ENCODE measurements around the gene PGF.

The PGF gene

DNA sequence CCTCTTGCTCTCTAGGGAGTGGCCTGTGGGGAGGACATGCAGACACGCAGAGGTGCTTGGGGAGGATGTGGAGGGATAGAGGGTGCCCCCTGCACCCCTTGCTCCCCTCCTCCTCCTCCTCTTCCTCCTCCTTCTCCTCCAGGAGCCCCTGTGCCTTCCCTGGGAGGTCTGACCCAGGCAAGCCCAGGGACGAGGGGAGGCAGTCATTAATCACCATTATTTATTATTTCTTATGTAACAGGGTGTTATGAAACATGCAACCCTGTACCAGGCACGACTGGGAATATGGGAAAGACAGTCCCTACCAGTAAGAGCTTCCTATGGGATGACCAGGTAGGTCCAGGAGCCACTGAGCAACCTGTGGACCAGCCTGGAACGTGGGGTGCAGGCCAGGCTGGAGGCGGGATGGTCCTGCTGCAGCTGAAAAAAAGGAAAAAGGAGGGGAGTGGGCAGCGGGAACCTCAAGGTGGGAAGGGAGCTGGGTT lies 22.5 kb upstream of the PGF start:
- no peak for DNase-seq

DNA sequence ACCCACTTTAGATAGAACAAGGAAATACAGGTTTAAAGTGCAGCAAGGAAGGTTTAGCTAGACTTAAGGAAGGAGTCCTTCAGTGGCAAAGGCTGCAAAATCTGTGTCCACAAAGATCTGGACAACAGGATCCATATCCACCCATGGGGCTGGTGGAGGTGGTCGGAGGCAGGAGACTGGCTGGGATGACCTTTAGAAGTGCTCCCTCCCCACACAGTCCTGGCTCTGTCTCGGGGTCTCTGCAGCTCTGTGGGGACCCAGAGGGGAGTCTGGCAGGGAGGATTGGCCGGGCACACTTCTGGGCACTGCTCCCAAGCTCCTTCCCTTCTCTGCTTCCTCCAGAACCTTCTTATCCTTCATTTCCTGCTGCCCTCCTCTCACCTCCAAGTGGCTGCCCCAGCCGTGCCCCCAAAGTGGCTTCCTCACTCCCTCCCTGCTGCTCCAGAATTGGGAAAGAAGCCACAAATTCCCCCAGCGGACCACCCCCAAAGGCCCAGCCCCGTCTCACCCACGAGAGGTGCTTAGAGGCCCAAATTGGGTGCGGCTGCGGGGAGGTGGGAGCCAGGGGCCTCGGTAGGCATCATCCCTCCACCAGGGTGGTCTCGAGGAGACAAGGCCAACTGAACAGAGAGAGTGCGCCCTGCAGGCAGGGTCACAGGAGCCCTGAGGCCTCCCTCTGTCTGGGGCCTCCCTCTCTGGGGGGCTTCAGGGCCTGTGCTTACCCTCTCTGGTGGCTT lies 21.9 kb upstream of the PGF start:
- no peak for DNase-seq

DNA sequence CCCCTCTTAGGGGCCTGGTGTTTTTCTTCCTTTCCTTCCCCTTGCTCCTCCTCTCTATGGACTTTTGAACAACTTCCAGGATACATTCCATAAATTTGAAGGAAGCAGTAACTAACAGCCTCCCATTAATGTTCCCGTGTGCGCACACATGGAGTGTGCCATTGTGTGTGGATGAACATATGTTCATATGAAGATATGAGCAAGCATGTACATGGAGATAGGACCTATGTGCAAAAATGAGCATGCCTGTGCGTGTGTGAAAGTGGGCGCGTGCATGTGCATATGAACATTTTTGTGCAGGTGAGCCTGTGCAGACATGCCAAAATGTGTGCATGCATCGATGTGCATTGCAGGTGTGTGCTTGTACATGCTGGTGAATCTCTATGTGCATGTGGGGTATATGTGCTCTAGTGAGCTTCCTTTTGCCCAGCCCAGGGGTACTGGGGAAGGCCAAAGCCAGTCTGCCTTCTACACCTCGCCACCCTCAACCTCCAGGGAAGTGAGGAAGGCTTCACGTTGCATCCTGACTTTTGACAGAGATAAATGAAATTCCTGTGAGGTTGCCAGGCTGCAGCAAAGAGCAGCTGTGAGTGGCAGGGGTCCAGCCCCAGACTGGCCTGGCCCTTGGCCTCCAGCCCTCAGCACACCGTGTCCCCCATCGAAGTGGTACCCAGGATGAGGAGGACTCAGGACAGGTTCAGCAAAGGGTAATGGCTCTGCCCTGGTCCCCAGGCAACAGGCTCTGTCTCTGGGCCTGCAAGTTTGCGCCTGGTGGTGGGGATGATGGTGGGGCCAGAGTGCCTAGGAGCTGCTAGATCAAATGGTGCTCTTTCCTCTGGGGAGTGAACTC lies 21.1 kb upstream of the PGF start:
- DNase-seq, result no peak

DNA sequence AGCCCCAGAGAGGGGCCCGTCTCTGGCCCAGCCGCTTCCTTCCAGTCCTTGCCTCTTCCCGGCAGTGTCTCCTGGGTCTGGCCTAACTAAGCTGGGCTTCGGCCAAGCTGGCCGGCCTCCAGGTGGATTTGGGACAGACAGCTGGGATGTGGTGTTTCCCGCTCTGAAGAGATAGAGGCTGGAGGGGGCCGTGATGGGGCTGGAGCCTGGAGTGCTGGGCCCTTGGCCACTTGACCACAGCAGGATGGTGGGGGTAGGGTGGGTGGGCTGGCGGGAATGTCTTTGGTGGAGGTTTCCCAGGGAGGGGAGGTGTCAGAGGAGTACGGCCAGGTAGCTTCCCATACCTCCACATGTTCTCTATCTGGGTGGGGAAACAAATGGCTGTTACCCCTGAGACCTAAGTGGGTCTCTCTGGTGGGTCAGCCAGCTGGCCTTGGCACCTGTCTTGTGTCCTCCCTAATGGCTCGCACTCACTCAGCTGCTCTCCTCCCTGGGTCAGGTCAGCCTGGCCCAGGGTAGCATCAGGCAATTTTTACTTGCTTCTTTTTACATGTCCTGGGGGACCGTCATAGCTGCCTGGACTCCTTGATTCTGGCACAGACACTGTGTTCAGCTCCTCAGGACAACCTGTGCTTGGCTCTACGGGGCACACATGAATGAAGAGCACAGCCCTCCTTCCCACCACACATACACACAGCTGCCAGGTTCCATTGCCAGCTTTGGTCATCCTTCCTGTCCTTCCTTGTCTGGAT lies 19.8 kb upstream of the PGF start:
- DNase-seq, result no peak

DNA sequence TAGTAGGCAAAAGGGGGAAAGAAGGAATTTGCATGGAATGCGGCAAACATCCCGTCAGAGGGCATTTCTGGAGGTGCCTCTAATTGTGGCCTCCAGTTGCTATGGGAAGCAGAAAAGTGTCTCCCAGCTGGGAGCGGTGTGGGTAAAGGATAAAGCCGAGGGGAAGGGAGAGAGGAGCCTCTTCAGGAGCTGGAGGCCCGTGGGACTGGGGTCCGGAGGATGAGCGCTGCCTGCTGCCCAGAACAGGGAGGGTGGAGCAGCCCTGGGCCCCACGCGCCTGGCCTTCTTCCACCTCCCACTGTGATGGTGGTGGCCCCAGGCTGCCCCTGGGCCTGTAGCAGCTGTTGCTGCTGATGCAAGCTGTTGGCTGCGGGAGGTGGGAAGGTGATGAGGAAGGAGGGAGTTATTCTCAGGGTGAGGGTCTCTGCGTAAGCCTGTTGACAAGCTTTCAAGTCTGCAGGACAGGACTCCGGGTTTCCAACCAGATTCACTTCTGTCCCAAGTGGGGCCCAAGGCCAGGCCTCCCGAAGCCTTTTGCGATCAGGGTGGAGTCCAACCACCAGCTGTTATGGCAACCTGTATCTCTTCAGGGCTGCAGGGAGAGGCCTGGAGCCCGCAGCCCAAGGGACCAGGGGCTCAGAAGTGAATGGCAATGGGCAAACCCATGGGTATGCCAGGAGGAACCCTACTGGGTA lies 19.1 kb upstream of the PGF start:
- no peak for DNase-seq

DNA sequence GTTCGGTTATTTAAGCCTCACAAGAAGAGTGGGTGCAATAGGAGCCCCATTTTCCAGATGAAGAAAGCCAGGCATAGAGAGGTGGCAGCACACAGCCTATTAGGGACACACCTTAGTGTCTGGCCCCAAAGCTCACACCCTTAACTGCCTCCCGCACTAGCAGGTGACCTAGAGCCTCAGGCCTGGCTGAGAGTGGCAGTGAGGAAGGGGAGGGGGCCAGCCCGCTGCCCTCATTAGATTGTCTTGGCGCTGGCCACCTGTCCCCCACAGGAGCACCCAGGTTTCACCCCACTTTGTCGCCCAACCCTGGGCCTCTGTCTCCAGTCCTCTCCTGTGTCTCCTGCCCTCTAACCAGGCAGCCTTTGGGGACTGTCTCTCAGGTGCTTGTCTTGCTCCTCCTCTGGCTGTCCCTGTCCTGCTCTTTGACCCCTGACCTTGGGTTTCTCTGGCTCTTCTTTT lies 18.5 kb upstream of the PGF start:
- DNase-seq, result no peak

DNA sequence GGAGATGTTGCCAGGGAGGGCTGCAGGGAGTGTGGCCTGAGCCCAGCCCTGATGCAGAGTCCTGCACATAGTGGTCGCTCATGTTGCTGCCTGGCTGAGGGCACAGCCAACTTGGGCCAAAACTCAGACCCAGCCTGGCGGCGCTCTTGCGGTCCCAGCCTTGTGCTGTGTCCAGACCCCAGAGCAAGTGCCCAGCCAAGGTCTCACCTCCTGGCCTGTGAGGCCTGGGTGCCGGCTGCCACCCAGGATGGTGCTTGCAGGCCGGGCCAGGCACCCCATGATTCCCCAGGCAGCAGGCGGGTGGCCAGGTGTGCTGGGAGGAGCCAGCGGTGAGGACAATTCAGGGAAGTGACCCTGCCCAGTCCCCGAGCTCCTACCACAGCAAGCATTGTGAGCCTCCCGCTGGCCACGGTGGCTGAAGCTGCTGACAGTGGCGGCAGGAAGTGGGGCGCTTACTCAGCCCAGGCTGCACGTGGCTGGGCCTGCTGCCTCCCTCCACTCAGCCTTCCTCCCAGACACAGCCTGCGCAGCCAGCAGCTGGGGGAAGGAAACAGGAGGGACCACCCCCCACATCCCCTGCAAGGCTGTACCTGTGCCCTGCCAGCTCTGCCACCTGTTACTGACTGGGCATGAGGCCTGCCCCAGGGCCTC lies 17.7 kb upstream of the PGF start:
- DNase-seq, result no peak

DNA sequence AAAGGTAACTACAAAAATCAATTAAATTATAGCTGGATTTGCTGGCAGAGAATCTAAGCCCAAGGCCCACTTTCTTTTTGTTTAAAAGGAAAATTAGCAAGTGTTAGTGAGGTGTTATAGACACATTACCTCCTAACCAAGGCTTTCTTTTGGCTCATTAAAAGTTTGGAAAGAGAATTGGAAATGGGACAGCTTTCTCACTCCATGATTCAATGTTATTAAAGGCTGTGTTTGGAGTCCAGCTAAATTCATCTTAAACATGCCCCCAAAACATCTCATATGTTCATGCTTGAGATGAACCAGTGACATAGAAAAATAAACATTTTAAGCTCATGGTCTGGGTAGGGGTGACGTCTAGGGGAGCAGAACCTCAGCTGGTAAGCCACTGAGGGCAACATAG lies 13.4 kb upstream of the PGF start:
- DNase-seq, result no peak

DNA sequence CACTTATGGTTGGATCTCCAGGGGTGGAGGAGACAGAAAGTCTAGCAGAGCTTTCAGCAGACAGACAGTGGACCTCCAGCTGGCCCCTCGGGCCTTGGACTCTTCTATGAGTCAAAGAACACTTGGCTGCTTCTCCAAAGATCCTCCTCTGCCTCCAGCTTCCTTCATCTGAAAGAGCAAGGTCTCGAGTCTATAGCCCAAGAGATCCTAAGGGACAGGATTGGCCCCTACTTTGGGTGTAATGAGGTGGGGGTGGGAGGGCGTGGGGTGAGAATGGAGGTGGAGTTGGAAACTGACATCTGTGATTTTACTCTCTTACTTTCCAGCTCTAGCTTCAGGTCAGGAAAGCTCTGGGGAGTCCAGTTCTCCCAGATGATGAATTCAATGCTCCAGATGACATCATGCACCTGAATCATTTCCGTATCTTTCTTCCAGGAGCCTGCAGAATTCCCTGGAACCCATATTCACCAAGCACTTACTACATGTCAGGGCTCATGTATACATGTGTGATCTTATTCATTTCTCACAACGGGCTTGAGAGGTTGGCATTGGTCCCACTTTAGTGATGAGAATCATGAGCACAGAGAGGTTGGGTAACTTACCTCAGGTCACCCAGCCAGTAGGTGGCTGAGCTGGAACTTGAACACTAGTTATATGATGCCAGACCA lies 10.2 kb upstream of the PGF start:
- DNase-seq, result no peak

DNA sequence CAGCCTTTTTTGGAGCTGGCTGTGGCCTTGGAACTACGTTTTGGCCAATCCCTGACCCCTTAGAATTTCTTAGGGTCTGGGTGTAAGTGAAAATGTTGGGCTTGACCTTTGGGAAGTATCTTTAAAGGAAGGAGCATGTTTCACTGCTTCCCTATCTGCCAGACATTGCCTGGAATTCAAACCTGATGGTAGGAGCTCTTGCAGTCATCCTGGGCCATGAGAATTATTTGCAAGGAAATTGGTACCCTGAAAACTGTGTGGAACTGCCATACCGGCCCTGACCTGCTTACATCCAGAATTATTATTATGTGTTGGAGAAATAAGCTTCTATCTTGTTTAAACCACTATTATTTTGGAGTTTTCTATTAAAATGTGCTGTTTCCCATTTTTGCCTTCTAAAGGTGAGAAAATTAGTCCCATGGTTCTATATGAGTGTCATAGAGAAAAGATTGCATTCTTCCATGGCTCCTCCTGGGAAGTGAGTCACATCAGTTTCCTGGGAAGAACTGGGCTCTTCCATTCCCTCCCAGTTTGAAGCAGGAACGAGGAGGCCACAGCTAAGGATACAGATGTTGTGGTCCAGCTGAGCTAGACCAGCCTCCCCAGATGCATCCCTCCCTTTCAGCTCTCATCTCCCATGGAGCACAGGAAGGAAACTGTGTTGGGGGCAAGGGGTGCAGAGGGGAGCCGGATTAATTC lies 9.5 kb upstream of the PGF start:
- DNase-seq, result no peak

DNA sequence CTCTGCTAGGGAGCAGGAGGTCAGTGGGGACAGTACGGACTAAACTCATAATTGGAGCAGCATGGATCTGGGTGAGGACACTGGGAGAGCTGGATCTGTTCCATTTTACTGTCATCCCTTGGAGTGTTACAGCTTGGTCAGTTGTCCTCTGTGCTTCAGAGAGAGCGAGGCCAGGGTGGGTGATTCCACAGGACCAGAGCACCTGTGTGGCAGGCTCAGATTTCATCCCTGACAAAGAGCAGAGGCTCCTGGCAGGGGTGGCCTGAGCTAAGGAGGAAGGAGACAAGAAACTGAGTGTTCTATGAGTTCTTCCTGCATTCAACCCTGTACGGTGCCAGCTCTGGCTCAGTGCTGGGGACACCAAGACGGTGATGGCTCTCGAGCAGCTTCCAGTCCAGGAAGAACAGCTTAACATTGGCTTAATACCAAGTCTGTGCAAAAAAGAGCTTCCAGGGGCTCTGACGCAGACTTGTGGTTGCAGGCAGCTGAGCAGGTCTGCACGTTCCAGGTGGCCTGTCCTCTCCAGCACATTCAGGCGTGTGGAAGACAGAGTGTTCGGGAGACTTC lies 8.4 kb upstream of the PGF start:
- DNase-seq, result no peak

DNA sequence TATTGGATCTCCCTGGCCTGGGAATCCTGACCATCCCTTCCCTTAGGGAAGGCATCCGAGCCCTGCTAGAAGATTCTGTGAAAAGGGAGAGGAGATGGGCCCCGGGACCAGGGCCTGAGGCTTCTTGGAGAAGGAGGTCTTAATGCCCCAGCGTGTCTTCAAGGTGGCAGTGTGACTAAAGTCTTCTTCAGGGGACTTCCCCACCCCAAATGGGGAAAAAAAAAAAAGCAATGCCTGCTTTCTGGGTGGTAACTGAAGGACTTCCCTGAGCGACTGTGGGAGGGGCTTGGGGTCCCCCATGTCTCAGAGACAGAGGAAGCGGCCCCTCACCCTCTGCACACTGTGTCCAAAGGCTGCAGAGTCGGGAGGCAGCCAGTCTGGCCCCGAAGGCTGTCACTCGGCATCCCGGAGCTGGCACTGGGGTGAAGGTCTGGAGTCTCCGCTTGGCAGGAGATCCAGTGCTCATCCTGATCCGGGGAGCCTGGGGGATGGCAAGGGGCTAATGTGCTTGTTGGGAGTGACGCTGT lies 7.8 kb upstream of the PGF start:
- DNase-seq, result no peak

DNA sequence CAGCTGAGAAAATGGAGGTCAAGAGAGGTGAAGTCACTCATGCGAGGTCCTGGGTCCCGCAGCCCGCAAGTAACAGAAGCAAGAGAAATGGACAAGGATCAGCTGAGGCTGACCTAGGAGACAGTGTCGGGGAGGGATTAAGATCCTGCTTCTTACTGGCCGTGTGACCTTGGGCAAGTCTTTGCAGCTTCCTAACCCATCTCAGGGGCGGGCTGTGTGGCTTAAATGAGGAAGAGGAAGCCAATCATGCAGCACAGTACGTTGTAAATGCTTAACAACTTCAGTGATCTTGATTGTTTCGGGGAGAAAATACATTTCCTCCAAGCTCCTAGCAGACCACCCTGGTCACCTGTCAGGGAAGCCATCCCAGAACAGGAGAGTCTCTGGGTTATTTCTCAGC lies 7.1 kb upstream of the PGF start:
- no peak for DNase-seq

DNA sequence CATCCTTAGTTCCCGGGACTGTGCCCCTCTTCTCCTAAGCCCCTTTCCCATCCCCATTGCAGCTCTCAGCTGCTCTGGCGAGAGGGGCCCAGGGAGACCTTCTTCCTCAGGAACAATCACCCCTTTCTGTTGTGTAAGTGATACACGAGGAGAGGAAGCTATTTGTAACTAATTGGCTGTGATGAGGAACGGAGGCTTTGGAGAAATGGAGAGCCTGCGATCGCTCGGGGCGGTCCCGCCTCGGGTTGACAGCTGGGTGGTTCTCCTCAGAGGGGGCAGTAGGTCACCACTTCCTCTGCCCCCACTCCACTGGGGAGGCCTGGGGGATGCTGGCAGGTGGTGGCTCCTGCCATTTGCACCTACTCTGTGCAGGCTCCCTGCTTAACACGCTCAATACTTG lies 6.6 kb upstream of the PGF start:
- no peak for DNase-seq

DNA sequence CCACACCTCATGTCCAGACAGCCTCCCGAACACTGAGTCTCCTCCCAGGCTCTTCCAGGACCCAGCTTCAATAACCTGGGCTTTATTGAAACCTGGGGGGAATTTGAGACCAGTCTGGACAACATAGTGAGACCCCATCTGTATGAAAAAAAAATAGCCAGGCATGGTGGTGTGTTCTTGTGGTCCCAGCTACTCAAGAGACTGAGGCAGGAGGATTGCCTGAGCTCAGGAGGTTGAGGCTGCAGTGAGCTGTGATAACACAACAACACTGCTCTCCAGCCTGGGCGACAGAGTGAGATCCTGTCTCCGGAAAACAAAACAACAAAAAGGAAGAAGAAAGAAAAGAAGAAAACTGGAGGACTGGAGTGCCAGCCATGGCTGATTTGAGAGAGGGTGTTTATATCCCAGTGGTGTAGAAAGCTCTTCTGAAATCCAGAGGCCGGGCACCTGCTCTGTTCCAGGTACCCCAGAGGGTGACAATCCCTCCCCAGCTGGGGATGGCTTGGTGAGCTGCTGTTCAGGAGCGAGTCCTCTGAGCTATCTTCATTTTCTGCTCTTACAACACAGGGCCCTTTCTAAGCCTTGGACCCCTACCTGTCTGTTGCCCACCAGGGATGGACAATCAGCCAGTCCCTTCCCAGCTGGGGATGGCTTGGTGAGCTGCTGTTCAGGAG lies 6.0 kb upstream of the PGF start:
- no peak for DNase-seq

DNA sequence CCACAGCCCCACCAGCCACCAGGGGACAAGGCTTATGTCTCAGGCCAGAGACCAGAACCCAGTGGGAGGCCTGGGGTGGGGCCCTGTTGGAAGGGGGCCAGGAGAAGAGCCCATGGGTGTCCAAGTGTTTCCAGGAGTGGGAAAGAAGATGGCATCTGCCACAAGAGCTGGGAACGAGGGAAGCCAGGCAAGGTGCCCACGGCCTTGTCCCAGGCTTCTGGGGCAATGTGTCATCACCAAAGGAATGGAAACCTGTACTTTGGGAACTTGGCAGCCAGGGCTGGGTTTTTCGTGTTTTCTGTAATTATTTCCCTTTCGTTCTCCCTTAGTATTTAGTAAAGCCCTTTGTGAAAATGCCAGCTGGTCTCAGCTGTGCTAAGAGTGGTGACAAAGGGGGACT lies 5.3 kb upstream of the PGF start:
- no peak for DNase-seq

DNA sequence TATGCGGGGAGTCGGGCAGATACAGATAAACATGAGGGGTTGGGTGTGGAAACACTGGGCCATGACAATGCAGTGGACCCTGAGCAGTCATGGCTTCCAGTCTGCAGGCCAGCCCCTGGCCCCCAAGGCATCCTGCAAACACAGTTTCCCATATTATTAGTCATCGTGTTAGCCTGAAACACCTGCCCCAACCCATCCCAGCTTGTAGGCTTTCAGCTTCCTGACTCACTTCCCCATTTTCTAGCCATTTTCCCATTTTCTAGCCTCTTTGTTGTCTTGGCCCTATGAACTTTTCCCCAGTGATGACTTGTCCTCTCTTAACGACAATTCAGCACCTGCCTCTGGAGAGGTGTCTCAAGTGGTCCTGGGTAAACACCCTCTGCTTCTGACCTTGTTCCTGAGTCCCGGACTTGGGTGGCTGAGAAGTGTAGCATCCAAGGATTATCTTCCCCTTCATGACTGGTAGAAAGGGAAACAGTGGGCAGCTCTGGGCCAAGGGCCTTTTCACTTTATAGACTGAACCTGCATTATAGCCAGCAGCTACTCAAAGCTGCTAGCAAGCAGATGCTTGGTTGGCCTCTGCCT lies 4.3 kb upstream of the PGF start:
- DNase-seq, result no peak

DNA sequence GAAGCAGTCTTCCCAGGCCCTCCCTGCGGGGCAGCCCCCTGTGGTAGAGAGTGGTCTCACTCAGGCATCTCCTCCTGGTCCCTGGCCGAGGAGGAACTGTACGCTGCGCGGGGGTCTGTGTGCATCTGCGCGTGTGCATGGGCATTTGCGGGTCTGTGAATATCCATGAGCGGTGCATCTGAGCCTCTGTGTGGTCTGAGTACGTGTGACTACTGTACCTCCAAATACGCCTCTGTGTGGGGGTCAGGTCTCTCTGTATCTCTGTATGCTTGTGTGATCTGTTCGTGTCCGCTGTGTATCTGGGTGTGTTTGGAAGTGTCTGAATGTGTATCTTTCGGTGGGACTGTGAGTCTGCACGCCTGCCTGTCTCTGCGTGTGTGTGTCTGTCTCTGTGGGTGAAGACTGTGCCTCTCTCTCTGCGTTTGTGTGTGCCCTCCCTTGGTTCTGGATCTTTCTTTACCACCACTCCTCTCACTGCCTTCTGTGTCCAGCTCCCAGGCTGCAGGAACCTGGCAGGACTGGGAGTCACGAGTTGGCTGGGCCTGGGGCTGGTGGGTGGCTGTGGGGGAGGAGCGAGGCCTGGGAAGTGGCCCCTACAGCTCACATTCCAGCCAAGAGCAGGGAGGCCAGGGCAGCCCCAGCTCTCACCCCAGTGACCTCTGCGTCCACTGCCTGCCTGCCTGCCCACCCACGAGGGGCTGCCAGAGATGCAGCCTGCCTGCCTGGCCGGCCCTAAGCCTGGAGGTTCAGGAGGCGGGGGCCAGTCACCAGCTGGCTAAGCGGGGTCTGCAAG lies 1.1 kb upstream of the PGF start:
- DNase-seq, result no peak

DNA sequence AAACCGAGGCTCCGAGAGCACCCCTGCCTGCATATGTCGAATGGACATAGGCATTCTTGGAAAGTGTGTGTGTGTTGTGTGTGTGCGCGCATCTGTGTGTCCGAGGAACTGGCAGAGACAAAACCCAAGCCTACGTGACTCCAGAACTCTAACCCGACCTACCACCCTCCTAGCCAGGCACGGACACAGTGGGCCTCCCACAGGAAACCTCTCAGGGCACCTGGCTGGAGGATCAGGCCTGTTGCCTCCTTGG lies 556 bp upstream of the PGF start:
- no peak for DNase-seq

Measured in NCI-H1930 (cell line).